Ectodermal cell (in vitro differentiated cells): ENCODE data around the gene TMA7B.

ENCODE experiments used
- H3K27ac ChIP-seq: 2 replicates; pipeline ENCODE4 v1.7.0; 2013; ENCODE audit warnings: mild to moderate bottlenecking, low read depth, low read length; ENCODE audit not compliant: insufficient read depth, poor library complexity, severe bottlenecking
- H3K27me3 ChIP-seq: 2 replicates; pipeline ENCODE4 v1.7.0; 2013; ENCODE audit warnings: mild to moderate bottlenecking, low read length; ENCODE audit not compliant: insufficient read depth, control insufficient read depth, poor library complexity, severe bottlenecking
- H3K36me3 ChIP-seq: one replicate; pipeline ENCODE4 v1.7.0; 2013; ENCODE audit warnings: low read length; ENCODE audit not compliant: control insufficient read depth, insufficient read depth
- H3K4me1 ChIP-seq: one replicate; pipeline ENCODE4 v1.7.0; 2013; ENCODE audit warnings: low read length; ENCODE audit not compliant: control insufficient read depth, insufficient read depth
- H3K4me3 ChIP-seq: 2 replicates; pipeline ENCODE4 v1.7.0; 2013; ENCODE audit warnings: low read depth, low read length, control low read depth; ENCODE audit not compliant: insufficient read depth
- H3K9me3 ChIP-seq: 2 replicates; pipeline ENCODE4 v1.7.0; 2013; ENCODE audit warnings: mild to moderate bottlenecking, low read length, moderate library complexity; ENCODE audit not compliant: control insufficient read depth
- WGBS, 2 experiments: methylation state at CpG; one replicate each; pipeline ENCODE4 v1.1.7; 2013; ENCODE audit warnings: missing lambda C conversion rate in 2 of 2; 5-methylcytosine and 5-hydroxymethylcytosine counted together

Gene TMA7B

GRCh38 chr22:39952347-39952746 lies 7.8 kb upstream of the TMA7B start:
- H3K4me1 ChIP-seq = peaks cover under 1% of the 10 kb centered on the region
- H3K36me3 ChIP-seq = no peaks in the 10 kb centered on the region
- H3K9me3 ChIP-seq = no peaks in the 10 kb centered on the region
- WGBS, 2 experiments = 91 to 92% methylated on average over 6 of the region's 6 CpGs
- no peak overlapping the region for H3K27ac ChIP-seq
- H3K27me3 ChIP-seq = no peaks in the 10 kb centered on the region
- no peak overlapping the region for H3K4me3 ChIP-seq

- WGBS, 2 experiments = 90 to 95% methylated on average over 2 of the region's 2 CpGs
- no peak overlapping the region for H3K27ac ChIP-seq
- H3K4me3 ChIP-seq = no peak overlapping the region
- H3K9me3 ChIP-seq = no peaks in the 10 kb centered on the region
- no peaks in the 10 kb centered on the region for H3K27me3 ChIP-seq
- H3K36me3 ChIP-seq = no peaks in the 10 kb centered on the region
- no peaks in the 10 kb centered on the region for H3K4me1 ChIP-seq
These were observed 7.1 kb upstream of the TMA7B start for GRCh38 chr22:39953101-39953500.

GRCh38 chr22:39954584-39955055 lies 5.6 kb upstream of the TMA7B start:
- Histone ChIP-seq H3K27ac (no peak overlapping the region), H3K9me3 (no peaks in the 10 kb centered on the region), H3K4me3 (no peak overlapping the region), H3K27me3 (no peaks in the 10 kb centered on the region), H3K4me1 (peaks cover 9% of the 10 kb centered on the region), H3K36me3 (no peaks in the 10 kb centered on the region)
- WGBS, 2 experiments = 91% methylated on average over 4 of the region's 4 CpGs

GRCh38 chr22:39955675-39956074 lies 4.5 kb upstream of the TMA7B start:
- no peak overlapping the region for H3K27ac ChIP-seq
- H3K36me3 ChIP-seq = no peaks in the 10 kb centered on the region
- no peaks in the 10 kb centered on the region for H3K9me3 ChIP-seq
- WGBS, 2 experiments = 98% methylated on average over 2 of the region's 2 CpGs
- H3K27me3 ChIP-seq = no peaks in the 10 kb centered on the region
- peaks cover 16% of the 10 kb centered on the region for H3K4me1 ChIP-seq
- H3K4me3 ChIP-seq = no peak overlapping the region

- H3K4me1 ChIP-seq = peaks cover 16% of the 10 kb centered on the region
- H3K9me3 ChIP-seq = no peaks in the 10 kb centered on the region
- WGBS, 2 experiments = 78 to 85% methylated on average over 9 to 10 of the region's 10 CpGs
- H3K36me3 ChIP-seq = no peaks in the 10 kb centered on the region
- no peak overlapping the region for H3K27ac ChIP-seq
- H3K27me3 ChIP-seq = no peaks in the 10 kb centered on the region
- H3K4me3 ChIP-seq = no peak overlapping the region
These were observed 3.1 kb upstream of the TMA7B start for GRCh38 chr22:39956932-39957664.

- Histone ChIP-seq H3K27me3 (no peaks in the 10 kb centered on the region), H3K4me1 (peaks cover 16% of the 10 kb centered on the region), H3K4me3 (no peak overlapping the region), H3K9me3 (no peaks in the 10 kb centered on the region), H3K36me3 (no peaks in the 10 kb centered on the region), H3K27ac (no peak overlapping the region)
- whole genome bisulfite sequencing, 2 experiments = 88 to 90% methylated on average over 8 of the region's 8 CpGs
These were observed 2.0 kb upstream of the TMA7B start for GRCh38 chr22:39958009-39958711.

GRCh38 chr22:39958949-39959639 lies 1.1 kb upstream of the TMA7B start:
- no peak overlapping the region for H3K27ac ChIP-seq
- H3K27me3 ChIP-seq = no peaks in the 10 kb centered on the region
- WGBS, 2 experiments = 81 to 82% methylated on average over 11 of the region's 11 CpGs
- H3K9me3 ChIP-seq = no peaks in the 10 kb centered on the region
- H3K4me1 ChIP-seq = peaks cover 16% of the 10 kb centered on the region
- no peaks in the 10 kb centered on the region for H3K36me3 ChIP-seq
- H3K4me3 ChIP-seq = no peak overlapping the region

- no peak overlapping the region for H3K27ac ChIP-seq
- WGBS, 2 experiments = 94 to 96% methylated on average over 13 of the region's 13 CpGs
- no peak overlapping the region for H3K4me3 ChIP-seq
These were observed 872 bp downstream of the TMA7B start for GRCh38 chr22:39960791-39961746.

GRCh38 chr22:39962071-39962470 lies 1.9 kb downstream of the TMA7B start:
- Histone ChIP-seq H3K36me3 (no peaks in the 10 kb centered on the region), H3K27ac (no peak overlapping the region), H3K4me3 (no peak overlapping the region), H3K27me3 (no peaks in the 10 kb centered on the region), H3K9me3 (no peaks in the 10 kb centered on the region), H3K4me1 (peaks cover 16% of the 10 kb centered on the region)
- 81 to 83% methylated on average over 9 of the region's 9 CpGs for WGBS, 2 experiments

More at GRCh38 chr22:39960791-39961746, 872 bp downstream of the TMA7B start:
- no peaks in the 10 kb centered on the region for H3K27me3 ChIP-seq
- no peaks in the 10 kb centered on the region for H3K36me3 ChIP-seq
- H3K9me3 ChIP-seq = no peaks in the 10 kb centered on the region
- H3K4me1 ChIP-seq = peaks cover 16% of the 10 kb centered on the region
